ENCODE results near the gene VPS11. TPM values are rescaled to one million over a fixed set of nuclear protein-coding genes. Genes with fewer than 3 reads are reported as not detected.

Gene VPS11
- total RNA-seq, 1 experiment from 2014 or later, result 20.2 TPM

DNA sequence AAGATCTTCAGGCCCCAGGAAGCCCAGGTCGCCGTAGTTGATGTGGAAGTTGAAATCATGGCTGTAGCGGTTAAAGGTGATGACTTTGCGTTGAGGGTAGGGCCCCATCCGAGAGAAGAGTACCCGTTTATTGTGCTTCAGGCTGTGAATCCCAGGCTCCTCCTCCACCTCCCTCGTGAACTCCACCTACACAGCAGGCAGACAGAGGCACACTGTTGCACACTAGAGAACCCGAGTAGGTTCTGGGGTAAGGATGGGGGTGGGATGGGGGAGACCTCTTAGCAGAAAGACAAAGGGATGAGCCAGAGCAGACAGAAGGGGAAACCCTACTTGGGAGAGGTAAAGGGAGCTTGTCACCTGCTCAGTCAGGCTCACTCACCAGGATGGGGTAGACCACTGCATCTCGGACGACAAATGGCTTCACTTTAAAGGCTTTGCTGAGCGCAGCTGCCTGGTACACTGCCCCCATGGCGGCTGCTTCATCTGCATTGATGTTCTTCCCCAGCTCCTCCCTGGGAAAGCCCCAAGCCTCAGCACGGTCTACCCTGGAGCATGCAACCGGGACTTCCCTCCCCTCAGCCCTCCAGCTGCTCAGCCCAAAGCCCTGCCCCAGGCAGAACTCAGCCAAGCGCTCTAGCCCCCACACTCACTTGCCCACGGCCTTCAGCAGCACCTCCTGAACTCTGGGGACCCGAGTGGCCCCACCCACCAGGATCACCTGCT, 16.0 kb upstream of the VPS11 start:
- Mint-ChIP-seq H3K9me3 (no peaks in the 10 kb centered on the region), H3K27ac (no peak overlapping the region), H3K36me3 (peaks cover 83% of the 10 kb centered on the region), H3K27me3 (ENCODE audit: low read depth) (no peaks in the 10 kb centered on the region), H3K4me3 (no peak overlapping the region), H3K4me1 (peaks cover 9% of the 10 kb centered on the region)
- DNase-seq (ENCODE audit: low spot score) (no peak), ATAC-seq (no peak)
- ChIA-PET POLR2A (interaction anchor here (1.1 kb wide), 1 partner anchor 48 kb away, joined by 3 read pairs; no protein-coding TSS in a partner anchor), CTCF (no interaction called here)
- no peak for TF ChIP-seq GRHL2 (CRISPR knock-in tag; IDR thresholded peaks at IDR 0.05; ENCODE audit: insufficient replicate concordance, severe bottlenecking)
- TF ChIP-seq, protein P1, sequence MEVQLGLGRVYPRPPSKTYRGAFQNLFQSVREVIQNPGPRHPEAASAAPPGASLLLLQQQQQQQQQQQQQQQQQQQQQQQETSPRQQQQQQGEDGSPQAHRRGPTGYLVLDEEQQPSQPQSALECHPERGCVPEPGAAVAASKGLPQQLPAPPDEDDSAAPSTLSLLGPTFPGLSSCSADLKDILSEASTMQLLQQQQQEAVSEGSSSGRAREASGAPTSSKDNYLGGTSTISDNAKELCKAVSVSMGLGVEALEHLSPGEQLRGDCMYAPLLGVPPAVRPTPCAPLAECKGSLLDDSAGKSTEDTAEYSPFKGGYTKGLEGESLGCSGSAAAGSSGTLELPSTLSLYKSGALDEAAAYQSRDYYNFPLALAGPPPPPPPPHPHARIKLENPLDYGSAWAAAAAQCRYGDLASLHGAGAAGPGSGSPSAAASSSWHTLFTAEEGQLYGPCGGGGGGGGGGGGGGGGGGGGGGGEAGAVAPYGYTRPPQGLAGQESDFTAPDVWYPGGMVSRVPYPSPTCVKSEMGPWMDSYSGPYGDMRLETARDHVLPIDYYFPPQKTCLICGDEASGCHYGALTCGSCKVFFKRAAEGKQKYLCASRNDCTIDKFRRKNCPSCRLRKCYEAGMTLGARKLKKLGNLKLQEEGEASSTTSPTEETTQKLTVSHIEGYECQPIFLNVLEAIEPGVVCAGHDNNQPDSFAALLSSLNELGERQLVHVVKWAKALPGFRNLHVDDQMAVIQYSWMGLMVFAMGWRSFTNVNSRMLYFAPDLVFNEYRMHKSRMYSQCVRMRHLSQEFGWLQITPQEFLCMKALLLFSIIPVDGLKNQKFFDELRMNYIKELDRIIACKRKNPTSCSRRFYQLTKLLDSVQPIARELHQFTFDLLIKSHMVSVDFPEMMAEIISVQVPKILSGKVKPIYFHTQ (CRISPR knock-in tag; IDR thresholded peaks at IDR 0.05), result no peak
- TF ChIP-seq NR1H2 (CRISPR knock-in tag; IDR thresholded peaks at IDR 0.05), result no peak
- TF ChIP-seq FOXP1 (CRISPR knock-in tag; IDR thresholded peaks at IDR 0.05; ENCODE audit: borderline replicate concordance), result no peak
- TF ChIP-seq TEAD1 (CRISPR knock-in tag; IDR thresholded peaks at IDR 0.05), result no peak

DNA sequence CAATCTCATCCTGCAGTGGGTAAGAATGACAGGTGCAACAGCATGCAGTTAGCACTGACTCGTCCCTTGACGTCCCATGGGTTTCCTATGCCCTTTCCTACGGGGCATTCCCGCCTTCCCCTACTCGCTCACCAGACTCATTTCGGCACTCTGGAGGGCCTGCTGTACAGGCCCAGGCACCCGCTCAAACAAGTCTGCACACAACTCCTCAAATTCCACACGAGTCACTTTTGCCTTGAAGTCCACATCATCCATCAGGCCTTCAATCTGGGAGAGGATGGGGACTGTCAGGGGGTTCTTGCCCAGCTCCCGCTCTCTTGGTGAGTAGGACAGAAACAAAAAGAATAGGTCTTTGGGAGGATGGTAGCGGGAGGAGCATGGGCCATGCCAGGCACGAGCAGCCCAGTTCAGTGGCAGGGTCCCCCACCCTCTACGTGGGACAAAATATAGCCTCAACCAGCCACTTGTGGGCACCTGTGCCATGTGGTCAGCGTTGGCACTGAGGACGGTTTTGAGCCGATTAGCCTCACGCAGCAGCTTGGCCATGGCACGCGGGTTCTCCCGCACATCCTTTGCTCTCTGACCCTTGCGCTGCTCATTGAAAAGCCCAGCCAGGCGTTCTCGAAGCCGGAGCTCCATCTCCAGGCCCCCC, 15.3 kb upstream of the VPS11 start:
- Mint-ChIP-seq H3K9me3 (no peaks in the 10 kb centered on the region), H3K4me1 (peaks cover 9% of the 10 kb centered on the region), H3K27me3 (ENCODE audit: low read depth) (no peaks in the 10 kb centered on the region), H3K27ac (no peak overlapping the region), H3K36me3 (peaks cover 76% of the 10 kb centered on the region), H3K4me3 (no peak overlapping the region)
- DNase-seq (ENCODE audit: low spot score) (no peak), ATAC-seq (no peak)
- CTCF ChIA-PET, result no interaction called here
- TF ChIP-seq HMGA2 (CRISPR knock-in tag; IDR thresholded peaks at IDR 0.05) (no peak), SP1 (CRISPR knock-in tag; conservative IDR thresholded peaks at IDR 0.05) (no peak), ZNF138 (CRISPR knock-in tag; conservative IDR thresholded peaks at IDR 0.05) (no peak), IRF2 (CRISPR knock-in tag; IDR thresholded peaks at IDR 0.05; ENCODE audit: borderline replicate concordance, low read depth) (no peak), SMAD4 (CRISPR knock-in tag; IDR thresholded peaks at IDR 0.05) (no peak), MYBL2 (CRISPR knock-in tag; IDR thresholded peaks at IDR 0.05) (no peak), PRRX2 (CRISPR knock-in tag; IDR thresholded peaks at IDR 0.05) (no peak), RORB (CRISPR knock-in tag; IDR thresholded peaks at IDR 0.05) (no peak), NR3C1 (CRISPR knock-in tag; conservative IDR thresholded peaks at IDR 0.05; ENCODE audit: low read depth) (no peak)
- TF ChIP-seq, protein P2, sequence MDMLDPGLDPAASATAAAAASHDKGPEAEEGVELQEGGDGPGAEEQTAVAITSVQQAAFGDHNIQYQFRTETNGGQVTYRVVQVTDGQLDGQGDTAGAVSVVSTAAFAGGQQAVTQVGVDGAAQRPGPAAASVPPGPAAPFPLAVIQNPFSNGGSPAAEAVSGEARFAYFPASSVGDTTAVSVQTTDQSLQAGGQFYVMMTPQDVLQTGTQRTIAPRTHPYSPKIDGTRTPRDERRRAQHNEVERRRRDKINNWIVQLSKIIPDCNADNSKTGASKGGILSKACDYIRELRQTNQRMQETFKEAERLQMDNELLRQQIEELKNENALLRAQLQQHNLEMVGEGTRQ (CRISPR knock-in tag; IDR thresholded peaks at IDR 0.05), result no peak
- TF ChIP-seq, protein P3, sequence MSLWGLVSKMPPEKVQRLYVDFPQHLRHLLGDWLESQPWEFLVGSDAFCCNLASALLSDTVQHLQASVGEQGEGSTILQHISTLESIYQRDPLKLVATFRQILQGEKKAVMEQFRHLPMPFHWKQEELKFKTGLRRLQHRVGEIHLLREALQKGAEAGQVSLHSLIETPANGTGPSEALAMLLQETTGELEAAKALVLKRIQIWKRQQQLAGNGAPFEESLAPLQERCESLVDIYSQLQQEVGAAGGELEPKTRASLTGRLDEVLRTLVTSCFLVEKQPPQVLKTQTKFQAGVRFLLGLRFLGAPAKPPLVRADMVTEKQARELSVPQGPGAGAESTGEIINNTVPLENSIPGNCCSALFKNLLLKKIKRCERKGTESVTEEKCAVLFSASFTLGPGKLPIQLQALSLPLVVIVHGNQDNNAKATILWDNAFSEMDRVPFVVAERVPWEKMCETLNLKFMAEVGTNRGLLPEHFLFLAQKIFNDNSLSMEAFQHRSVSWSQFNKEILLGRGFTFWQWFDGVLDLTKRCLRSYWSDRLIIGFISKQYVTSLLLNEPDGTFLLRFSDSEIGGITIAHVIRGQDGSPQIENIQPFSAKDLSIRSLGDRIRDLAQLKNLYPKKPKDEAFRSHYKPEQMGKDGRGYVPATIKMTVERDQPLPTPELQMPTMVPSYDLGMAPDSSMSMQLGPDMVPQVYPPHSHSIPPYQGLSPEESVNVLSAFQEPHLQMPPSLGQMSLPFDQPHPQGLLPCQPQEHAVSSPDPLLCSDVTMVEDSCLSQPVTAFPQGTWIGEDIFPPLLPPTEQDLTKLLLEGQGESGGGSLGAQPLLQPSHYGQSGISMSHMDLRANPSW (CRISPR knock-in tag; conservative IDR thresholded peaks at IDR 0.05; ENCODE audit: low read depth), result no peak
- TF ChIP-seq, protein P4, sequence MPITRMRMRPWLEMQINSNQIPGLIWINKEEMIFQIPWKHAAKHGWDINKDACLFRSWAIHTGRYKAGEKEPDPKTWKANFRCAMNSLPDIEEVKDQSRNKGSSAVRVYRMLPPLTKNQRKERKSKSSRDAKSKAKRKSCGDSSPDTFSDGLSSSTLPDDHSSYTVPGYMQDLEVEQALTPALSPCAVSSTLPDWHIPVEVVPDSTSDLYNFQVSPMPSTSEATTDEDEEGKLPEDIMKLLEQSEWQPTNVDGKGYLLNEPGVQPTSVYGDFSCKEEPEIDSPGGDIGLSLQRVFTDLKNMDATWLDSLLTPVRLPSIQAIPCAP (CRISPR knock-in tag; IDR thresholded peaks at IDR 0.05), result no peak
- POLR2A ChIA-PET, result interaction anchor here (1.1 kb wide), 1 partner anchor 47 kb away, joined by 3 read pairs; no protein-coding TSS in a partner anchor

All from WTC11 (cell line).